Colonic mucosa (tissue), 4 donors: ENCODE results near the gene MAST3. TPM values are rescaled to one million over a fixed set of nuclear protein-coding genes. Genes with fewer than 3 reads are reported as not detected.

ENCODE experiments used
- DNase-seq: peaks from one replicate; pipeline ENCODE4 v3.0.0-alpha.2; 2020
- H3K27ac ChIP-seq: fragments of 200-600 bp; one replicate; pipeline ENCODE4 v1.8.0; 2021
- H3K27me3 ChIP-seq: fragments of 200-600 bp; one replicate; pipeline ENCODE4 v1.8.0; 2021
- H3K36me3 ChIP-seq: fragments of 200-600 bp; one replicate; pipeline ENCODE4 v1.8.0; 2021
- H3K4me1 ChIP-seq: fragments of 200-600 bp; one replicate; pipeline ENCODE4 v1.8.0; 2021; ENCODE audit warnings: mild to moderate bottlenecking
- H3K4me3 ChIP-seq: fragments of 200-600 bp; one replicate; pipeline ENCODE4 v1.8.0; 2021
- H3K9ac ChIP-seq, 2 donors: one replicate each; pipeline ENCODE4 v1.7.0; 2013; ENCODE audit warnings: control low read depth in 2 of 2, low read depth in 2 of 2, low read length in 2 of 2
- H3K9me3 ChIP-seq: fragments of 200-600 bp; one replicate; pipeline ENCODE4 v1.8.0; 2021
- intact Hi-C: fragments of 100-400 bp; cut with DNase I; formaldehyde crosslinking; loops from one replicate; pipeline ENCODE4 v1.14.1; 2022
- total RNA-seq, 2 donors: library from RNA; stranded (reverse); fragmentation: NEBNext Ultra II Directional in 1 of 2; extraction: Animal tissue kit (Norgen Biotek cat#: 25700) in 1 of 2; gene quantifications; one replicate each; pipeline ENCODE4 v1.2.1, GENCODE V29; 2021
- TF ChIP-seq, protein P1 (sequence below): fragments of 200-600 bp; IDR thresholded peaks from one replicate; pipeline ENCODE4 v1.8.0; 2022; ENCODE audit warnings: antibody characterized with exemption, mild to moderate bottlenecking
- donor health status: healthy.
- donor health status: DM: no; HTN: no; CAD: no.
- donor health status: DM: no; HTN: no; CAD: no.

The MAST3 gene
- total RNA-seq, 2 donors from 2014 or later, result 24.3 to 30.9 TPM

DNA sequence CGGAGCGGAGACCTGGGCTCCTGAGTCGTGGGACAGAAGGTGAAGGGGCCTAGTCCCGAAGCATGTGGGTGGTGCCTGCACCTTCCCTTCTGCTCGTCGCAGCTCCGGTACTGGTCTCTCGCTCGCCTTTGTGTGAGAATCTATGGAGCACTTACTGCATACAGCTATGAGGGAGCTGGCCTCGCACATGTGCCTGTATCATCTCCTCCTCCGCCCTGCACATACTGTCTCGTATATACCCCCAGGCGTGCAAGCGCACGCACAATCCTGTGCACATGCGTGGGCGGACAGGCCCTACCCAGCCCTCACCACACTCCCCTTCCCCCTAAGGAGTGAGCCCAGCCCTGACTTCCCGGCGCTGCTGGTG lies 64.0 kb downstream of the MAST3 start:
- Histone ChIP-seq H3K4me1 (peaks cover 11% of the 10 kb centered on the region), H3K27ac (no peak overlapping the region), H3K36me3 (no peaks in the 10 kb centered on the region), H3K9me3 (no peaks in the 10 kb centered on the region), H3K27me3 (no peaks in the 10 kb centered on the region), H3K4me3 (no peak overlapping the region), H3K9ac (peak overlapping the region; percentile 3 to 61)
- DNase-seq, result no peak
- TF ChIP-seq, protein P1, sequence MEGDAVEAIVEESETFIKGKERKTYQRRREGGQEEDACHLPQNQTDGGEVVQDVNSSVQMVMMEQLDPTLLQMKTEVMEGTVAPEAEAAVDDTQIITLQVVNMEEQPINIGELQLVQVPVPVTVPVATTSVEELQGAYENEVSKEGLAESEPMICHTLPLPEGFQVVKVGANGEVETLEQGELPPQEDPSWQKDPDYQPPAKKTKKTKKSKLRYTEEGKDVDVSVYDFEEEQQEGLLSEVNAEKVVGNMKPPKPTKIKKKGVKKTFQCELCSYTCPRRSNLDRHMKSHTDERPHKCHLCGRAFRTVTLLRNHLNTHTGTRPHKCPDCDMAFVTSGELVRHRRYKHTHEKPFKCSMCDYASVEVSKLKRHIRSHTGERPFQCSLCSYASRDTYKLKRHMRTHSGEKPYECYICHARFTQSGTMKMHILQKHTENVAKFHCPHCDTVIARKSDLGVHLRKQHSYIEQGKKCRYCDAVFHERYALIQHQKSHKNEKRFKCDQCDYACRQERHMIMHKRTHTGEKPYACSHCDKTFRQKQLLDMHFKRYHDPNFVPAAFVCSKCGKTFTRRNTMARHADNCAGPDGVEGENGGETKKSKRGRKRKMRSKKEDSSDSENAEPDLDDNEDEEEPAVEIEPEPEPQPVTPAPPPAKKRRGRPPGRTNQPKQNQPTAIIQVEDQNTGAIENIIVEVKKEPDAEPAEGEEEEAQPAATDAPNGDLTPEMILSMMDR, result no peak
- intact Hi-C loops, result no loop called here

DNA sequence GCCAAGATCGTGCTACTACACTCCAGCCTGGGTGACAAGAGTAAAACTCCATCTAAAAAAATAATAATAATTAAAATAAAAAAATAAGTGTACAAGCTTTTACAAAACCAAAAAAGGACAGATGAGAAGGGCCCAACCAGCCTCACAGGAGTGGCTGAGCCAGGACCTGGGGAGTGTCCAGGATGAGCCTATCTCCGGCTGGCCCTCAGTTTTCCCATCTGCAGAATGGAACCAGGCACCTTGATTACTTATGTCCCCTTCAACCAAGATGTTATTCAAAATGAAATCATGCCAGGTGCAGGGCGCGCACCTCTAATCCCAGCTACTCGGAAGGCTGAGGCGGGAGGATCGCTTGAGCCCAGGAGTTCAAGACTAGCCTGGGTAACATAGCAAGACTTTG lies 66.5 kb downstream of the MAST3 start:
- Histone ChIP-seq H3K4me3 (no peak overlapping the region), H3K36me3 (no peaks in the 10 kb centered on the region), H3K27me3 (no peaks in the 10 kb centered on the region), H3K27ac (no peak overlapping the region), H3K9me3 (no peaks in the 10 kb centered on the region), H3K4me1 (no peaks in the 10 kb centered on the region), H3K9ac (no peak overlapping the region)
- TF ChIP-seq, protein P1, result no peak
- no peak for DNase-seq
- intact Hi-C loops, result no loop called here

DNA sequence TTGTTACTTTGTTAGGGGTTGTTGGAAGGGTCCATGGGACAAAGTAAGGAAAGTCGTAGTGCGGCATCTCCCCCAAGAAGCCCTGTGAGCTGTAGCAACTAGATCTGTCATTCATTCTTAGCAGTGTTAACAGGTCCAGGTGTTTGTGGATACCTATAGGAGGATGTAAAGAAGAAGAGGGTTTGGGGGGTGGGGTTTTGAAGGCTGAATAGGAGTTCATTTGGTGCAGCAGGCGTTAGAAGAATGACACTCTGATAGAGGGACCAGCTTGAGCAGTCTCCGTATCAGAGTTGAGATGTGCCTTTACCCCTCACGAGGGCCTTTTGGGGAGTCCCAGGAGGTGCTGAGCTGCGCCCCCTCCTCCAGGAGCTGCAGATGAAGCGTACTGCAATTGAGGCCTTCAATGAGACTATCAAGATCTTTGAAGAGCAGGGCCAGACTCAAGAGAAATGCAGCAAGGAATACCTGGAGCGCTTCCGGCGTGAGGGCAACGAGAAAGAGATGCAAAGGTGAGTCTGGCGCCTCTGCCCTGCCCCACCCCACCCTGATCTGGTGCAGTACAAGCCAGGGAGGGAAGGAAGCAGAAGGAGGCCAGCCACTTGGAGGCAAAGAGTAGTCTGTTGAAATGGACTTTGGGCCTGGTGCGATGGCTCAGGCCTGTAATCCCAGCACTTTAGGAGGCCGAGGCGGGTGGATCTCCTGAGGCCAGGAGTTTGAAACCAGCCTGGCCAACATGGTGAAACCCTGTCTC lies 68.4 kb downstream of the MAST3 start:
- no peaks in the 10 kb centered on the region for H3K9me3 ChIP-seq
- H3K9ac ChIP-seq, result no peak overlapping the region
- H3K4me3 ChIP-seq, result no peak overlapping the region
- intact Hi-C loops, result loop anchor here (5.0 kb wide), 1 partner anchor 54 kb away; no protein-coding TSS in a partner anchor
- no peaks in the 10 kb centered on the region for H3K4me1 ChIP-seq
- H3K27ac ChIP-seq, result no peak overlapping the region
- no peaks in the 10 kb centered on the region for H3K36me3 ChIP-seq
- no peaks in the 10 kb centered on the region for H3K27me3 ChIP-seq
- TF ChIP-seq, protein P1, result no peak
- DNase-seq, result no peak

DNA sequence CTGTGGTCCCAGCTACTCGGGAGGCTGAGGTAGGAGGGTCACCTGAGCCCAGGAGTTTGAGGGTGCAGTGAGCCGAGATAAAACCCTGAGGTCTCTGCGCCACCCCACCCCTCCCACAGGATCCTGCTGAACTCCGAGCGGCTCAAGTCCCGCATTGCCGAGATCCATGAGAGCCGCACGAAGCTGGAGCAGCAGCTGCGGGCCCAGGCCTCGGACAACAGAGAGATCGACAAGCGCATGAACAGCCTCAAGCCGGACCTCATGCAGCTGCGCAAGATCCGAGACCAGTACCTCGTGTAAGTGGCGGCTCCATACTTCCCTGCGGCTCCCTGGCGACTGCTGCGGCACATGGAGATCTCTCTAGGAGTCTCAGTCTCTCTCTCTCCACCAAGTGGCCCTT lies 69.4 kb downstream of the MAST3 start:
- H3K4me1 ChIP-seq, result no peaks in the 10 kb centered on the region
- DNase-seq, result no peak
- intact Hi-C loops, result loop anchor here (5.0 kb wide), 1 partner anchor 55 kb away; no protein-coding TSS in a partner anchor

DNA sequence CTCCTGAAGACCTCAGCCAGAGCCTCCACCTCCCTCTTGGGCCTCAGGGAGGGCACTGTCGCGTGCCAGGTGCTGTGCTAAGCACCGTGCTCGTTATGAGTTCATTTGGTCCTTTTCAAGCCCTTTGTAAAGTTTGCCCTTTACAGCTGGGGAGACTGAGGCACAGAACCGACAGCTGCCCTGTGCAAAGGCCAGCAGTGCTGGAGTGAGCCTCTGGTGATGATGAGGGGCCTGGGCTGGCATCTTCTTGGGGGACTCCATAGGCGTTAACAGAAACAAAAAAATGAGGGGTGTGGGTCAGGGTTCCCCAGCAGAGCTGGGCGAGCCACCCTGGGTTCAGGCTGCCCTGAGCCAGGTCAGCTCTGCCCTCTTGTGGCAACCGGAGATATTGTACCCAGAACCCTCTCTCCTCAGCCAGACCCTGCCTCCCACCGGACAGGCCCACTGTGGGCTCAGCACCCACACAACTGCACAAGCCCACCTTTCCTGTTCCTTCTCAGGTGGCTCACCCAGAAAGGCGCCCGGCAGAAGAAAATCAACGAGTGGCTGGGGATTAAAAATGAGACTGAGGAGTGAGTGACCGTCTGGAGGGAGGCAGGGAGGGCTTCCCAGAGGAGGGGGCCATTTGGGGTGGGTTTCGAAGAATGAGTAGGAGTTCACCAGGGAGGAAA lies 70.5 kb downstream of the MAST3 start:
- Histone ChIP-seq H3K27me3 (no peaks in the 10 kb centered on the region), H3K4me3 (no peak overlapping the region), H3K9ac (no peak overlapping the region), H3K4me1 (no peaks in the 10 kb centered on the region), H3K27ac (no peak overlapping the region), H3K36me3 (no peaks in the 10 kb centered on the region), H3K9me3 (no peaks in the 10 kb centered on the region)
- TF ChIP-seq, protein P1, result peak; percentile 74
- DNase-seq, result no peak
- intact Hi-C loops, result loop anchor here (5.0 kb wide), 1 partner anchor 56 kb away; no protein-coding TSS in a partner anchor

More for the DNA sequence above, 69.4 kb downstream of the MAST3 start:
- no peaks in the 10 kb centered on the region for H3K27me3 ChIP-seq
- no peaks in the 10 kb centered on the region for H3K36me3 ChIP-seq
- TF ChIP-seq, protein P1, result no peak
- H3K4me3 ChIP-seq, result no peak overlapping the region
- H3K9me3 ChIP-seq, result no peaks in the 10 kb centered on the region
- no peak overlapping the region for H3K9ac ChIP-seq
- no peak overlapping the region for H3K27ac ChIP-seq
